ENCODE measurements around the gene POU2F2. TPM values are rescaled to one million over a fixed set of nuclear protein-coding genes. Genes with fewer than 3 reads are reported as not detected.

Gene POU2F2
- total RNA-seq, 1 experiment from 2014 or later = 2.4 TPM

GRCh38 chr19:42078538-42079275 lies 53.5 kb downstream of the POU2F2 start:
- Histone ChIP-seq H3K27ac (ENCODE audit: low read length) (no peak overlapping the region), H3K4me3 (ENCODE audit: low read length) (no peak overlapping the region), H3K4me2 (ENCODE audit: low read length) (no peak overlapping the region), H3K4me1 (ENCODE audit: insufficient read depth, low read length) (peaks cover 24% of the 10 kb centered on the region), H3F3A (ENCODE audit: low read length, unreplicated experiment) (no peaks in the 10 kb centered on the region), H3K27me3 (ENCODE audit: low read length) (no peaks in the 10 kb centered on the region), H3K36me3 (ENCODE audit: low read depth, low read length) (peaks cover 16% of the 10 kb centered on the region; the same call in 1 of the 2 replicates), H3K9ac (ENCODE audit: low read length) (no peak overlapping the region), H3K9me2 (replicated peaks; ENCODE audit: low read length) (no peaks in the 10 kb centered on the region), H3K79me2 (ENCODE audit: low read length) (peaks cover 55% of the 10 kb centered on the region), H3K9me3 (ENCODE audit: low read length) (no peaks in the 10 kb centered on the region), H4K20me1 (ENCODE audit: low read length) (peaks cover 32% of the 10 kb centered on the region), H2AFZ (ENCODE audit: low read length) (no peak overlapping the region)
- DNase-seq (no peak), ATAC-seq (no peak)
- POLR2A ChIA-PET (ENCODE audit: unreplicated experiment) = no interaction called here
- BruUV-seq (replicated peaks) = TSS peak; percentile 21
- TF ChIP-seq CTCF (conservative IDR thresholded peaks at IDR 0.05; ENCODE audit: low read depth, low read length) (no peak), EZH2phosphoT487 (IDR thresholded peaks at IDR 0.05; ENCODE audit: borderline replicate concordance, low read length) (no peak), EZH2 (IDR thresholded peaks at IDR 0.05; ENCODE audit: low read length, unreplicated experiment) (no peak)
- CTCF ChIA-PET = no interaction called here
- intact Hi-C loops (cut with micrococcal nuclease) = no loop called here

- Histone ChIP-seq H3K9ac (ENCODE audit: low read length) (no peak overlapping the region), H3K9me3 (ENCODE audit: low read length) (no peaks in the 10 kb centered on the region), H4K20me1 (ENCODE audit: low read length) (peaks cover 32% of the 10 kb centered on the region), H3F3A (ENCODE audit: low read length, unreplicated experiment) (no peaks in the 10 kb centered on the region), H3K4me2 (ENCODE audit: low read length) (peak overlapping the region; percentile 81), H3K4me3 (ENCODE audit: low read length) (peak overlapping the region; percentile 75; the same call in 1 of the 2 replicates), H3K27ac (ENCODE audit: low read length) (no peak overlapping the region), H3K4me1 (ENCODE audit: insufficient read depth, low read length) (peaks cover 24% of the 10 kb centered on the region), H3K9me2 (replicated peaks; ENCODE audit: low read length) (no peaks in the 10 kb centered on the region), H3K36me3 (ENCODE audit: low read depth, low read length) (peaks cover 16% of the 10 kb centered on the region; the same call in 1 of the 2 replicates), H2AFZ (ENCODE audit: low read length) (no peak overlapping the region), H3K79me2 (ENCODE audit: low read length) (peaks cover 55% of the 10 kb centered on the region), H3K27me3 (ENCODE audit: low read length) (no peaks in the 10 kb centered on the region)
- intact Hi-C loops (cut with micrococcal nuclease) = no loop called here
- DNase-seq (no peak), ATAC-seq (no peak)
- BruUV-seq (replicated peaks) = no TSS peak
- ChIA-PET POLR2A (ENCODE audit: unreplicated experiment) (no interaction called here), CTCF (no interaction called here)
- TF ChIP-seq CTCF (conservative IDR thresholded peaks at IDR 0.05; ENCODE audit: low read depth, low read length) (no peak), EZH2phosphoT487 (IDR thresholded peaks at IDR 0.05; ENCODE audit: borderline replicate concordance, low read length) (no peak), EZH2 (IDR thresholded peaks at IDR 0.05; ENCODE audit: low read length, unreplicated experiment) (no peak)
Measured at GRCh38 chr19:42078058-42078457, 54.2 kb downstream of the POU2F2 start.
